GM19468 (cell line): Measurements from ENCODE around the gene RETREG2.
"Not testable (repeated sequence)": the region's sequence is repeated elsewhere in the genome, so short reads cannot be mapped to it uniquely, and the experiment has no call there.

Experiments used
- ATAC-seq: cut with Tn5 transposase; IDR thresholded peaks from one replicate; pipeline ENCODE4 v1.9.1; 2021; ENCODE audit warnings: mild to moderate bottlenecking, moderate library complexity, moderate number of reproducible peaks; ENCODE audit not compliant: unreplicated experiment; ENCODE audit errors: extremely low read depth

Gene RETREG2

DNA sequence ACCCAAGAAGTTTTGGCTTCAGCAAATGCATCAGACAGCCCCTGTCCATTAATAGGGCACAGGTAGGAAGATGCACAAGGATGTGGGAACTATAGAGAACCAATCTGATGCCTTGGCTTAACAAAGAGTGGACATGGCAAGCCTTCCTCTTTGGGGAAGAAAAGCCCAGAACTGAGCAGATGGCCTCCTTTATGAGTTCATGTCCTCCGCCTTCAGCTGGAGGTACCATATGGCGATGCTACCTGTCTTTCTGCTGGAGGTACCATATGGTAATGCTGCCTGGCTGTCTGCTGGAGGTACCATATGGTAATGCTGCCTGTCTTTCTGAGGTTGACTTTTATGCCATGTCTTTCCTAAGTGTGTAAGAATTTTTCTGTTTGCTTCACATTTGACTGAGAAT is 6.0 kb downstream of the RETREG2 start:
- ATAC-seq = no peak

- ATAC-seq = no peak
Measured at GRCh38 chr2:219186754-219187456, 8.8 kb downstream of the RETREG2 start.

DNA sequence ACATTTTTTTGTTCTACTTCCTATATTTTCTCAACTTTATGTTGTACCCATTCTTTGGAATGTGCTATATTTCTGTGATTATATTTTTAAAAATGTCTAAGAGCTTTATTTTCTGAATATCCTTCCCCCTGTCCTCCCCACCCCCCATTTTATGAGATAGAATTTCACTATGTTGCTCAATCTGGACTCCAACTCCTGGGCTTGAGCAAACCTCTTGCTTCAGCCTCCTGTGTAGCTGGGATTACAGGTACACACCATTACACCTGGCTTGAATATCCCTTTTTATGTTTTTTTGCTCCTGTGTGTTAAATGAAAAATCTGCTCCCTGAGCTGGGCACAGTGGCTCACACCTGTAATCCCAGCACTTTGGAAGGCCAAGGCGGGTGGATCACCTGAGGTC is 19.3 kb downstream of the RETREG2 start:
- no peak for ATAC-seq

DNA sequence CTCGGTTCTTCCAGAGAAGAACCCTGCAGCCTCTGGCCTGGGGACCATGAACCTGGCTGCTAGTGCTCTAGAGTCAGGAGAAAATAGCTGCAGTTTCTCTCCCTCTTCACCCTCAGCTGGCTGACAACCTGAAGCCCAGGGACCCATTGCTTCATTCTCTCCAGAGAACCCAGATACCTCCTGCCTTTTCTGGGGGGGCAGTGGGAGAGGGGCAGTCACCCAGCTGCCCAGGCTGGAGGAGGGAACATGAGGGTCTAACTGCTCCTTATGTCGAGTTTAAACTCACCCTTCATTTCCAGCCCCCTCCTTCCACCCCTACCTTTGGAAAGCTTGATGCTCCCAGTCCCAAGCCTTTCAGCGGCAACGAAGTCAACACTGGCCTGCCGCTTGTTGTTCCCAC is 20.9 kb downstream of the RETREG2 start:
- ATAC-seq = no peak

GRCh38 chr2:219199470-219200211 is 21.6 kb downstream of the RETREG2 start:
- no peak for ATAC-seq

DNA sequence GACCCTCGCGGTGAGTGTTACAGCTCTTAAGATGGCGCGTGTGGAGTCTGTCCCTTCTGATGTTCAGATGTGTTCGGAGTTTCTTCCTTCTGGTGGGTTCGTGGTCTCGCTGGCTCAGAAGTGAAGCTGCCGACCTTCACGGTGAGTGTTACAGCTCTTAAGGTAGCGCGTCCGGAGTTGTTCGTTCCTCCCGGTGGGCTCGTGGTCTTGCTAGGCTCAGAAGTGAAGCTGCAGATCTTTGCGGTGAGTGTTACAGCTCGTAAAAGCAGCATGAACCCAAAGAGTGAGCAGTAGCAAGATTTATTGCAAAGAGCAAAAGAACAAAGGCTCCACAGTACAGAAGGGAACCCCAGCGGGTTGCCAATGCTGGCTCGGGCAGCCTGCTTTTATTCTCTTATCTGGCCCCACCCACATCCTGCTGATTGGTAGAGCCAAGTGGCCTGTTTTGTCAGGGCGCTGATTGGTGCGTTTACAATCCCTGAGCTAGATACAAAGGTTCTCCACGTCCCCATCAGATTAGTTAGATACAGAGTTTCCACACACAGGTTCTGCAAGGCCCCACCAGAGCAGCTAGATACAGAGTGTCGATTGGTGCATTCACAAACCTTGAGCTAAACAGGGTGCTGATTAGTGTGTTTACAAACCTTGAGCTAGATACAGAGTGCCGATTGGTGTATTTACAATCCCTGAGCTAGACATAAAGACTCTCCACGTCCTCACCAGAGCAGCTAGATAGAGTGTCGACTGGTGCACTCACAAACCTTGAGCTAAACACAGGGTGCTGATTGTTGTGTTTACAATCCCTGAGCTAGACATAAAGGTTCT is 22.6 kb downstream of the RETREG2 start:
- ATAC-seq = not testable (repeated sequence)

GRCh38 chr2:219201331-219201730 is 23.3 kb downstream of the RETREG2 start:
- ATAC-seq = not testable (repeated sequence)

DNA sequence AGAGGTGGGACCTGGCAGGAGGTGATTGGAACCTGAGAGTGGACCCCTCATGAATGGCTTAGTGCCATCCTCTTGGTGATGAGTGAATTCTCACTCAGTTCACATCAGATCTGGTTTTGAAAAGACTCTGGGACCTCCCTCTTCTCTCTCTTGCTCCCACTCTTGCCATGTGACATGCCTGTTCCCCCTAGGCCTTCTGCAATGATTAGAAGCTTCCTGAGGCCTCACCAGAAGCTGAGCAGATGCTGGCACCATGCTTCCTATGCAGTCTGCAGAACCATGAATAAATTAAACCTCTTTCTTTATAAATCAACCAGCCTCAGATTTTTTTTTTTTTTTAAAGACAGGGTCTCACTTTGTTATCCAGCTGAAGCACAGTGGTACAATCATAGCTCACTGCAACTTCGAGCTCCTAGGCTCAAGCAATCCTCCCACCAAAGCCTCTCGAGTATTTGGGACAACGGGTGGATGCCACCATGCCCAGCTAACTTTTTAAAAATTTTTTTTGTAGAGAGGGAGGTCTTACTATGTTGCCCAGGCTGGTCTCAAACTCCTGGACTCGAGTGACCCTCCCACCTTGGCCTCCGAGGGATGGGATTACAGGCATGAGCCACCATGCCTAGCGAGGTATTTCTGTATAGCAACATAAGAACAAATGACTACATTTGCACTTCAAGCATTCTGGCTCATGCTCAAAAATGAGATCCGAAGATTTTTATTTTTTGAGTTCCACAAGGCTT is 26.5 kb downstream of the RETREG2 start:
- no peak for ATAC-seq

DNA sequence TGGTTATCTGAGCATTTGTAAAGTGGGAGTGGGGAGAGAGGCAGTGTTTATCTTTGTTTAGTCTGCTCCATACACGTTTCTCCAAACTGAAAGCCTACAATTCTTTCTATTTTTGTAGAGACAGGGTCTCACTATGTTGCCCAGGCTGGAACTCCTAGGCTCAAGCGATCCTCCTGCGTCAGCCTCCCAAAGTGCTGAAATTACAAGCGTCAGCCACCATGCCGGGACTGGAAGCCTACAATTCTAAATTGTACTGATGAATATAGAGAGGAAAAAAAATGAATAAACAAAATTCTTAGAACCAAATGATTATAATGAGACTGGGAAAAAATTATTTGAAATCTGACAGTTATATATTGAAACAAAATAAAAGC is 27.1 kb downstream of the RETREG2 start:
- ATAC-seq = no peak

GRCh38 chr2:219205981-219206327 is 27.9 kb downstream of the RETREG2 start:
- ATAC-seq = no peak

DNA sequence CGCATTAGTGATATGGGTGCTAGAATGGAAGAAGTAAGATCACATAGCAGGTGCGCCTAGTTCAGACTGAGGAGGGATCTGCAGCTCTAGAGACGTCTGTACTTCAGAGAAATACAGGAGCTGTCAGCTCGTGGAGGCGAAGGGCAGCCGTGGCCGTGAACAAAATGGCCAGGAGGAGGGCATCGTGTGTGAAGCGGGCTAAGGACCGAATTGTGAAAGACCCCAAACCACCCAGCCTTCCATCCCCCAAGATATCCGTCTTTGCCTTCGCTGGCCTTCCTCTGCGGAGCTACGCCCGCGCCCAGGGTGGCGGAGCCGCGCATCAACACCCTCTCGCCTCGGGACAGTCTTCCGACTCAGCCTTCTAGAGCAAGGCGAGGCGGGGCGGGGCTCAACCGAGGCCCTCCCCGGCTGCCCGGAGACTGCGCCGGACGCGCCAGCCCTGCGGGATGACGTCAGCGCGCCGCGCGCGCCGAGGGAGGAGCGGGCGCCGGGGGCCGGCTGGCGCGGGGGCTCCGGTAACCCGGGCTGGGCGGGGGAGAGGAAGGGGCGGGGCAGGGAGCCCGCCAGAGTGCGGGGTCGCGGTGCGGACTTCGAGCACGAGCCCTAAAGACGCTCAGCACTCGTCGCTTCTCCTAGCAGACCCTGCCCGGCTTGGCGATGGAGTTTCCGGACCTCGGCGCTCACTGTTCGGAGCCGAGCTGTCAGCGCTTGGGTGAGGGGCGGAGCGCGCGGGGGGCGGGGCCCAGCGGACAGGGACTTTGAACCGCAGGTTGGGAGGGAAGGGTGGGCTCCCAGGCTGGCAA is 28.5 kb downstream of the RETREG2 start, which contains the start of gene ZFAND2B:
TSS of gene ZFAND2B (plus strand) at position 455 of the 806 bp plus-strand sequence. CDS start at position 661, 206 bp downstream.
- peak; percentile 97 for ATAC-seq

- ATAC-seq = no peak
Measured at GRCh38 chr2:219207134-219207883, 29.2 kb downstream of the RETREG2 start.

DNA sequence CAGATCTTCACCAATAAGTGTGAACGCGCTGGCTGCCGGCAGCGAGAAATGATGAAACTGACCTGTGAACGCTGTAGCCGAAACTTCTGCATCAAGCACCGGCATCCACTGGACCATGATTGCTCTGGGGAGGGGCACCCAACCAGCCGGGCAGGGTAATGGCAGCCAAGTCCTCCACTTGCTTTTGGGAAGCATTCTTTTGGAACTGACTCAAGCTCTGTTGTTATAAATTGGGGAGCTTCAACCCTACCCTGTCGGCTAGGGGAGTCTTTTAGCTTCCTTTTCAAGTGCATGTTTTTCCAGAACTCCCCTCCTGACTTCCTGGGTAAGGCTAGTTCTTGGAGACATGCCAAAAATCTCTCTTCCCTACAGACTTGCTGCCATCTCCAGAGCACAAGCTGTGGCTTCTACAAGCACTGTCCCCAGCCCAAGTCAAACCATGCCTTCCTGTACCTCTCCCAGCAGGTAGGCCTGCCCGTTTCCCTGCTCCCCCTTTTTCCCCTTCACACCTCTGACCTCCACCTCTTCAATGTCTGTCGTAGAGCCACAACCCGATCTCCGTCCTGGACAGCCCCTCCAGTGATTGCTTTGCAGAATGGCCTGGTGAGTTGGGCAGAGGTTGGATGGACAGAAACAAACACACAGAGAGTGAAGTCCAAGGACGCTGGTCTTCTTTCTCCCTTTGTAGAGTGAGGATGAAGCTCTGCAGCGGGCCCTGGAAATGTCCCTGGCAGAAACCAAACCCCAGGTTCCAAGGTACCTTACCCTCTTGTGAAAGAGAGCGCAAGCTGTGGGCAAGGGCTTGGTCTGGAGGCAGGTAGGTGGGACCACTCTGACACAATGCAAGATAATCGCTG is 30.0 kb downstream of the RETREG2 start:
- ATAC-seq = no peak

DNA sequence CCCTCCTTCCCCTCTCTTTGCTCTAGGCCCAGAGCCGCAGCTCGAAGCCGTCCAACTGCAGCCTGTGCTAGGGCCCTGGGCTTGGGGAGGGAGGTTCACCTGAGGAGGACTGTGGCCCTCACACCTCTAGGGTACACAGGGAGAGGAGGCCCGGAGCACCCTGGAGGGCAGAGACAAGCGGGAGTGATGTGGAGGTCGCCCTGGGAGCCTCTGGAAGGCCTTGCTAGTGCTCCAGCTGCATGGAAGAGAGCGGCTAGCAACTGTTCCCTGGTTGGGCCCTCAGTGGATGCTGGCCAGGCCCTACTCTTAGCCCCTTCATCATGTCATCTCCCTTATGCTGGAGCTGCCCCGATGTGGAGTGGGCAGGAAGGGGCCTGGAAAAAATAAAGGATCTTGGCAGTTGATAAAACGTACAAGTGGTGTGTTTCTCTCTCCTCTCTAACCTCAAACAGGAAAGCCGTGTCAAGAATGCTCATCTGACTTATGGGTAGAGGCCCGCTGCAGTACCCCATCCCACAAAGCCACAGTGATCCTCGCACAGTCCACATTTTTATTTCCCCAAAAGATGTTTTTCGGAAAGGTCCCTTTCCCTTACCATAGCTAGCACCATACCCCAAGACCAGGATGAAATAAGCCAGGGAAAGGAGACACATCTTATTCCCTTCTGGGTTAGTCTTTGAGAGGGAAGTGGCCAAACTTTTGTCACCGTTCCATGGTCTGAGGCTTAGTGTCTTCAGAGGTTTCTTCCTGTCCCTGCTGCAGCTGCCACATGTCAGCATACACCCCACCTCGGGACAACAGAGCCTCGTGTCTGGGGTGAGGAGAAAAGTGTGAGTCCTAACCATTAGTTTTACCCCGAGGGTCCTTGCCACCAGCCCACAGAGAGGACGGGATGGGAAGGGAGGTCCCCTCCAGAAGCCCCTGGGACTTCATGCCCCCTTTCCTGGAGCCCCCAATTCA is 31.4 kb downstream of the RETREG2 start:
- no peak for ATAC-seq

GRCh38 chr2:219210196-219210885 is 32.3 kb downstream of the RETREG2 start:
- no peak for ATAC-seq

GRCh38 chr2:219210886-219211362 is 32.8 kb downstream of the RETREG2 start:
- ATAC-seq = no peak
